DND-41 (cell line): ENCODE measurements around the gene RAP1B.

Experiments
- ATAC-seq: fragments of 200-7000 bp; cut with Tn5 transposase; 3 replicates; pipeline ENCODE4 v1.9.1; 2021; ENCODE audit warnings: low read depth; ENCODE audit not compliant: insufficient read depth
- DNase-seq: peaks from one replicate; pipeline ENCODE4 v3.0.0-alpha.2; 2020
- H2AFZ ChIP-seq: 2 replicates; pipeline ENCODE4 v1.6.0; 2012; ENCODE audit warnings: low read depth, low read length
- H3K27ac ChIP-seq: 2 replicates; pipeline ENCODE4 v1.5.1; 2012; ENCODE audit warnings: low read length, inconsistent platforms
- H3K27me3 ChIP-seq: fragments of 200-600 bp; sonication (generic); 2 replicates; pipeline ENCODE4 v1.6.0; 2012; ENCODE audit warnings: low read length, mild to moderate bottlenecking, inconsistent platforms; ENCODE audit not compliant: insufficient read depth, poor library complexity
- H3K36me3 ChIP-seq: 2 replicates; pipeline ENCODE4 v1.5.1; 2012; ENCODE audit warnings: low read length, inconsistent platforms; ENCODE audit not compliant: insufficient read depth
- H3K4me1 ChIP-seq: 2 replicates; pipeline ENCODE4 v1.5.1; 2012; ENCODE audit warnings: mild to moderate bottlenecking, low read length; ENCODE audit not compliant: insufficient read depth
- H3K4me2 ChIP-seq: 2 replicates; pipeline ENCODE4 v1.6.0; 2012; ENCODE audit warnings: mild to moderate bottlenecking, moderate library complexity, low read length, inconsistent platforms; ENCODE audit not compliant: insufficient read depth
- H3K4me3 ChIP-seq, 2 experiments: fragments of 200-600 bp in 1 of 2; shearing (Covaris generic) in 1 of 2; 2 replicates each; pipeline ENCODE4 v1.5.1; 2012 to 2016; ENCODE audit warnings: inconsistent platforms in 2 of 2, low read length in 2 of 2, mild to moderate bottlenecking in 2 of 2, low read depth in 1 of 2, moderate library complexity in 1 of 2
- H3K79me2 ChIP-seq: 2 replicates; pipeline ENCODE4 v1.6.0; 2012; ENCODE audit warnings: low read length, inconsistent platforms; ENCODE audit not compliant: insufficient read depth
- H3K9ac ChIP-seq: 2 replicates; pipeline ENCODE4 v1.6.0; 2012; ENCODE audit warnings: low read depth, mild to moderate bottlenecking, inconsistent platforms, low read length, moderate library complexity
- H3K9me3 ChIP-seq: 2 replicates; pipeline ENCODE4 v1.5.1; 2012; ENCODE audit warnings: low read length, moderate library complexity, mild to moderate bottlenecking, inconsistent platforms; ENCODE audit not compliant: insufficient read depth, severe bottlenecking
- H4K20me1 ChIP-seq: 2 replicates; pipeline ENCODE4 v1.6.0; 2012; ENCODE audit warnings: low read length; ENCODE audit not compliant: insufficient read depth
- CTCF ChIP-seq: IDR thresholded peaks from 2 replicates; pipeline ENCODE4 v1.5.1; 2012; ENCODE audit warnings: borderline replicate concordance, low read length, moderate library complexity, mild to moderate bottlenecking; ENCODE audit not compliant: poor library complexity, severe bottlenecking; ENCODE audit errors: extremely low read depth
- EZH2 ChIP-seq: IDR thresholded peaks from 3 replicates; pipeline ENCODE4 v1.6.1; 2012; ENCODE audit warnings: borderline replicate concordance, low read depth, mild to moderate bottlenecking, moderate library complexity, low read length, inconsistent platforms; ENCODE audit not compliant: severe bottlenecking

The RAP1B gene

GRCh38 chr12:68665016-68665569 lies 54.4 kb downstream of the RAP1B start:
- H3K4me2 ChIP-seq, result no peak overlapping the region

GRCh38 chr12:68667291-68667690 lies 56.6 kb downstream of the RAP1B start:
- H3K9ac ChIP-seq, result no peak overlapping the region
- ATAC-seq (no peak), DNase-seq (no peak)
- TF ChIP-seq CTCF, result no peak
- TF ChIP-seq EZH2, result no peak
- H2AFZ ChIP-seq, result no peak overlapping the region
- peaks cover 8% of the 10 kb centered on the region; the same call in 1 of the 2 replicates for H3K36me3 ChIP-seq
- H3K27ac ChIP-seq, result no peak overlapping the region
- H3K79me2 ChIP-seq, result no peaks in the 10 kb centered on the region
- no peaks in the 10 kb centered on the region for H3K4me1 ChIP-seq
- H3K4me2 ChIP-seq, result no peak overlapping the region
- no peaks in the 10 kb centered on the region for H3K9me3 ChIP-seq
- no peak overlapping the region for H3K4me3 ChIP-seq
- H3K27me3 ChIP-seq, result no peaks in the 10 kb centered on the region
- no peaks in the 10 kb centered on the region for H4K20me1 ChIP-seq

More at GRCh38 chr12:68665016-68665569, 54.4 kb downstream of the RAP1B start:
- H3K27me3 ChIP-seq, result no peaks in the 10 kb centered on the region
- DNase-seq (no peak), ATAC-seq (no peak; the same call in 2 of the 3 replicates)
- H2AFZ ChIP-seq, result no peak overlapping the region
- no peaks in the 10 kb centered on the region for H3K9me3 ChIP-seq
- no peaks in the 10 kb centered on the region for H3K79me2 ChIP-seq
- H3K4me3 ChIP-seq, result no peak overlapping the region
- no peaks in the 10 kb centered on the region for H3K4me1 ChIP-seq
- no peak overlapping the region for H3K9ac ChIP-seq
- no peak overlapping the region for H3K27ac ChIP-seq
- TF ChIP-seq CTCF (no peak), EZH2 (no peak)
- H3K36me3 ChIP-seq, result peaks cover 20% of the 10 kb centered on the region
- no peaks in the 10 kb centered on the region for H4K20me1 ChIP-seq

- H2AFZ ChIP-seq, result no peak overlapping the region
- no peaks in the 10 kb centered on the region for H3K4me1 ChIP-seq
- H3K9ac ChIP-seq, result no peak overlapping the region
- peaks cover 8% of the 10 kb centered on the region; the same call in 1 of the 2 replicates for H3K36me3 ChIP-seq
- H3K27me3 ChIP-seq, result no peaks in the 10 kb centered on the region
- no peak for DNase-seq
- H3K79me2 ChIP-seq, result no peaks in the 10 kb centered on the region
- no peak overlapping the region for H3K4me3 ChIP-seq
- no peak overlapping the region for H3K27ac ChIP-seq
- no peak for TF ChIP-seq EZH2
- TF ChIP-seq CTCF, result no peak
- no peak for ATAC-seq
- H3K9me3 ChIP-seq, result no peaks in the 10 kb centered on the region
- no peaks in the 10 kb centered on the region for H4K20me1 ChIP-seq
- H3K4me2 ChIP-seq, result no peak overlapping the region
These were observed 57.2 kb downstream of the RAP1B start for GRCh38 chr12:68667896-68668295.
